HG02981 (cell line): ENCODE measurements around the gene WRAP73.

Source experiments
- ATAC-seq: cut with Tn5 transposase; IDR thresholded peaks from one replicate; pipeline ENCODE4 v1.9.1; 2021; ENCODE audit warnings: mild to moderate bottlenecking, moderate library complexity; ENCODE audit not compliant: unreplicated experiment

Gene WRAP73

DNA sequence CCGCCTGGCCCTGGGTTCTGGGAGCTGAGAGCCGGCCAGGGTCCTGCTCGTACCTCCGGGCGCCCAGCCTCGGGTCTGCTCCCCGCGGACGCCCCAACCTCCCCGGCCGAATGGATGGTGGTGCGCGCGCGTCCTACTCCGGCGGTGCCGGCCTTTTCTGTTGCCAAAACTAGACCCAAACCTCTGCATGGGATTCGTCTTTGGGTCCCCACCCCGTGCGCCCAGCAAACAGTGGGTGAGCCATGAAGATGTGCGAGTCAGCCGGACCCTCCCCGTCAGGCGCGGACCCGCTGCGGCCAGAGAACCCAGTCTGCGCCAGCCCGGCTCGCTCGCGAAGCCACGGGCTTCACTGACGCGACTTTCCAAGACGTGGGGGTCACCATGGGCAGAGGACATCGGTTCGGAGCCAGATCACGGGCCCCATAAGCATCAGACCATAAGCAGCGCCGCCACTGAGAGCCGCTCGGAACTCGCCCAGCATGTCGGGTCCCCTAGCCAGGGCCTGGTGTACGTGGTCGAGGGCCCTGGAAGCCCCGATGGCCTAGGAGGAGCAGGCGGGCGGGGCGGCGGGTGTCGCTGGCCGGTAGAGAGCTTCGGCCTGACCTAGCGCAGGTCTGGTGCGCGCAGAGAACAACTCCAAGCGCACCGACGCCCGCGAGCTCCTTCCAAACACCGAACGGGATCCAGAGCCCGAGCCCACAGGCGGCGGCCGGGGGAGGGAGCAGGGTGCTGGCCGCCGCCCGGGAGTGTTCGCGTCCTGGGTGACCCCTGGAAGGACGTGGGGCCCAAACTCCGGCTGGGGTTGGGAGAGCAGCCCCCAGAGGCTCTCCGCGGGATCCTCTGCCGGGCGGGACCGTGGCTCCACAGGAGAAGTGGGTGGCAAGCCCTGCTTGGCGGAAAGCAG is 1.4 kb upstream of the WRAP73 start:
- no peak for ATAC-seq

GRCh38 chr1:3650248-3651025 is 534 bp upstream of the WRAP73 start:
- no peak for ATAC-seq

DNA sequence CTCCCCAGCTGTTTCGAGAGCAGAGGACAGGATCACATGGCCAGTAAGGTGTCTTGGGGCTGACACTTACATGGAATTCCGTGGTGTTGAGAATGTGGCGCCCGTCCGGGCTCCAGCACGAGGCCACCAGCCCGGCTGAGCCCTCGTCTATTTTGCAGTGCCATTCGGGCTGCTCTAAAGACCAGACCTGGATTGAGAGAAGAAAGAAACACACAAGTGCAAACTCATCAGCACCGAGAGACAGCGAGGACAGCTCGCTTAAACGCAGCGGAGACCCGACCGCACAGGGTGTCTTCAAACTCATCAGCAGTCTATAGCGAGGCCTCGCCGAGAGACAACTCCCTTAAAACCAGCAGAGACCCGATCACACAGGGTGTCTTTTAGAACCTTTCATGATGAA is 3.3 kb downstream of the WRAP73 start:
- no peak for ATAC-seq

GRCh38 chr1:3645666-3646355 is 4.1 kb downstream of the WRAP73 start:
- ATAC-seq: no peak

DNA sequence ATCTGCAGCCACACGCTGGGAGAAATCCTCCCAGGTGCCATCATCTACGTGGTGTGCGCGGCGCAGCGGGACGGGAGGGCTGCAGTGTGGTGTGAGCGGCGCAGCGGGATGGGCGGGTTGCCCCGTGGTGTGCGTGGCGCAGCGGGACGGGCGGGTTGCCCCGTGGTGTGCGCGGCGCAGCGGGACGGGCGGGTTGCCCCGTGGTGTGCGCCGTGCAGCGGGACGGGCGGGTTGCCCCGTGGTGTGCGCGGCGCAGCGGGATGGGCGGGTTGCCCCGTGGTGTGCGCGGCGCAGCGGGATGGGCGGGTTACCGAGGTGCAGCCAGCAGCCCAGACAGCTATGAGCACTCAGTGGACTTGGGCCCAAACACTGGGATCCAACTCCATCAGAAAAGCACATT is 4.7 kb downstream of the WRAP73 start:
- no peak for ATAC-seq

GRCh38 chr1:3644273-3644672 is 5.6 kb downstream of the WRAP73 start:
- no peak for ATAC-seq

GRCh38 chr1:3642919-3643675 is 6.8 kb downstream of the WRAP73 start:
- ATAC-seq: no peak

- ATAC-seq: no peak
Observed at GRCh38 chr1:3641816-3642215, 8.1 kb downstream of the WRAP73 start.

GRCh38 chr1:3641046-3641760 is 8.7 kb downstream of the WRAP73 start:
- ATAC-seq: no peak

DNA sequence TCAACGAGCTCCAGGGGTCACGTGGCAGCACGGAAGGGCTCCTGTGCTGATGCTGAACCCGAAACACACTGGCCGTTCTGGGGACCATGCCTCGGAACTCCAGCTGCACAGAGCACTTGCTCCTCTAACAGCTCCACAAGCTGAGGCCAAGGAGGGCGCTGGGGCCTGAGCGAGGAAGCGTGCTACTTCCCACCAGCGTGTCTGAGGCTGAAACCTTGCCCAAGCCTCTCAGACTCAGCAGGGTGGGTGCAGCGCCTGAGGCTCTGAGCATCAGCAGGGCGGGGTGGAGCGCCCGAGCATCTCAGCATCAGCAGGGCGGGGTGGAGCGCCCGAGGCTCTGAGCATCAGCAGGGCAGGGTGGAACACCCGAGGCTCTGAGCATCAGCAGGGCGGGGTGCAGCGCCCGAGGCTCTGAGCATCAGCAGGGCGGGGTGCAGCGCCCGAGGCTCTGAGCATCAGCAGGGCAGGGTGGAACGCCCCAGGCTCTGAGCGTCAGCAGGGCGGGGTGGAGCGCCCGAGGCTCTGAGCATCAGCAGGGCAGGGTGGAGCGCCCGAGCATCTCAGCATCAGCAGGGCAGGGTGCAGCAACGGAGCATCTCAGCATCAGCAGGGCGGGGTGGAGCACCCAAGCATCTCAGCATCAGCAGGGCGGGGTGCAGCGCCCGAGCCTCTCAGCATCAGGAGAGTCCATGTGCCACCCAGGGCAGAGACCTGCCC is 9.6 kb downstream of the WRAP73 start:
- ATAC-seq: no peak

DNA sequence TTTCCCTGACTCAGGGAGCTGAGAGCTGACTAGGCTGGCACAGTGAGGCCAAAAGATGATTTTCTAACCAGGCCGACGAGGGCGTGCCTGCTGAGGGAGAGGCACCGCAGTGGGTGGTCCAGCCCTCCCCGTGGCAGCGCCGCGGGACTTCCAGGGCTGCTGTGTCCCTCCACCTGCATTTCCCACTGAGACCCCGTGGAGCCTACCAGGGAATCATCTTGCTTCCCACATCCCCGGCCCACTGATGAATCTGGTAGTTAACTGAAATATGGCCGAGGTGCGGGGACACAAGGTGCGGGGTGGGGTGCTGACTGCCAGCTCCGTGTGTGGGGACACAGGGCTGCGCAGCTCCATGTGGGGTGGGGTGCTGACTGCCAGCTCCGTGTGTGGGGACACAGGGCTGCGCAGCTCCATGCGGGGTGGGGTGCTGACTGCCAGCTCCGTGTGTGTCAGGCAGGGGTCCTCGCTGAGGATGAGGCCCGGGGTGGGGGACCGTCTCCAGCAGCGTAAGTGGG is 10.4 kb downstream of the WRAP73 start:
- no peak for ATAC-seq

DNA sequence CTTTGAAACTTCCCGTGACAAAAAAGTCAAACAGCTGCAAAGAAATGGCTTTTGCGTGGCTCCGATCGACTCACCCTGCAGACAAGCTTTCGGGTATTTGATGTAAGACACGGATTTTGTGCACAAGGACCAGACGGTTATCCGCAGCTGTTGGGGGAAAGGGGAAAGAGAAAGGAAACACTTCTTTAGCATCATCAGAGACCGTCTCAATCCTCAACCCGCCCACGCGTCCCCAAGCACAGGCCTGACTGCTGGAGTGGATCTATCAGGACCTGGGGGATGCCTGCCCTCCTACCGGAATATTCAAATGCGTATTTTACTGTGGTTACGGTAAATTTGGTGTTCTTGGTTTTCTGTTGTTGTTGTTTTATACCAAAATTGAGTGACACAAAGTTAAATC is 11.2 kb downstream of the WRAP73 start:
- no peak for ATAC-seq

GRCh38 chr1:3638027-3638426 is 11.9 kb downstream of the WRAP73 start:
- ATAC-seq: no peak

DNA sequence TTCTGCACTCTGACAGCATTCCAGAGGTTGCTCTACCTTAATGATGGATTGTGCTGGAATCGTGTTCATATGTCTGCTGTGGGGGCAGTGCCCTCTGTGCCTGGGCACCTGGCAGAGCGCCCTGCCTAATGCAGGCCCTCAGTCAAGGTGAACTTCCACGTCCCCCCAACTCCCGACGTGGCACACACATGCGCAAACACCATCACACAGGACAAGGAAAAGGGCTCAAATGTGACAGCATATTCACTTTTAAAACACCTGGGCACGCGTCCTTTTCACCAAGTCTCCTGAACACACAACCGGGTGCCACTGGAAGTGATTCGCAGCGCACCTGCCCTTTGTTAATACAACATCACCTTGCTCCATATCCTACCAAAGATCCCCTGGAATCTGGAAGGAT is 13.4 kb downstream of the WRAP73 start:
- no peak for ATAC-seq

GRCh38 chr1:3636080-3636479 is 13.8 kb downstream of the WRAP73 start:
- no peak for ATAC-seq

GRCh38 chr1:3634059-3634800 is 15.7 kb downstream of the WRAP73 start:
- no peak for ATAC-seq

GRCh38 chr1:3633344-3634058 is 16.4 kb downstream of the WRAP73 start:
- ATAC-seq: no peak
